Stimulated activated CD4-positive, alpha-beta T cell treated with anti-CD3 and anti-CD28 coated beads, Interleukin-1b, Interleukin-23, amount 100 ng/mL, for 48 hours (primary cell): ENCODE measurements around the gene ALG5.

Source experiments
- DNase-seq: peaks from one replicate; pipeline ENCODE4 v3.0.0-alpha.2; 2020

The ALG5 gene

GRCh38 chr13:36999054-36999714, at the start of gene ALG5:
Gene ALG5 (minus strand): TSS chr13:36999340. CDS start chr13:36999300, 40 bp downstream.
- DNase-seq = peak; percentile 90

- no peak for DNase-seq
Observed at GRCh38 chr13:37047846-37048245, 48.7 kb upstream of the ALG5 start.

GRCh38 chr13:37047032-37047431, 47.9 kb upstream of the ALG5 start:
- no peak for DNase-seq

GRCh38 chr13:37046062-37046461, 46.9 kb upstream of the ALG5 start:
- DNase-seq = no peak

GRCh38 chr13:37040789-37041188, 41.6 kb upstream of the ALG5 start:
- DNase-seq = no peak

- no peak for DNase-seq
Observed at GRCh38 chr13:37039896-37040295, 40.8 kb upstream of the ALG5 start.

- DNase-seq = no peak
Observed at GRCh38 chr13:37037241-37037640, 38.1 kb upstream of the ALG5 start.

GRCh38 chr13:37029617-37030016, 30.5 kb upstream of the ALG5 start:
- DNase-seq = no peak

GRCh38 chr13:37027639-37028038, 28.5 kb upstream of the ALG5 start:
- DNase-seq = no peak

- no peak for DNase-seq
Observed at GRCh38 chr13:37026771-37027170, 27.6 kb upstream of the ALG5 start.

GRCh38 chr13:37023871-37024270, 24.7 kb upstream of the ALG5 start:
- DNase-seq = no peak

GRCh38 chr13:37014609-37015008, 15.5 kb upstream of the ALG5 start:
- DNase-seq = no peak

GRCh38 chr13:37011788-37012187, 12.6 kb upstream of the ALG5 start:
- DNase-seq = no peak

- DNase-seq = no peak
Observed at GRCh38 chr13:37011002-37011401, 11.9 kb upstream of the ALG5 start.

GRCh38 chr13:37010424-37010823, 11.3 kb upstream of the ALG5 start:
- no peak for DNase-seq

- DNase-seq = no peak
Observed at GRCh38 chr13:37009692-37010091, 10.6 kb upstream of the ALG5 start.

GRCh38 chr13:37001921-37002250, 2.7 kb upstream of the ALG5 start:
- no peak for DNase-seq

- peak; percentile 14 for DNase-seq
Observed at GRCh38 chr13:36998624-36999041, 507 bp downstream of the ALG5 start.

- no peak for DNase-seq
Observed at GRCh38 chr13:36997716-36998427, 1.3 kb downstream of the ALG5 start.

GRCh38 chr13:36992362-36992761, 6.8 kb downstream of the ALG5 start:
- no peak for DNase-seq

- no peak for DNase-seq
Observed at GRCh38 chr13:36986462-36987240, 12.5 kb downstream of the ALG5 start.

- no peak for DNase-seq
Observed at GRCh38 chr13:36981156-36981743, 17.9 kb downstream of the ALG5 start.

GRCh38 chr13:36979361-36980050, 19.6 kb downstream of the ALG5 start:
- no peak for DNase-seq
